HEK293 (cell line): ENCODE measurements around the gene INSRR.
A peak's percentile ranks its signal among the peaks of the same experiment; 100 is the strongest.

Experiments
- CTCF ChIA-PET: fragments of 350-600 bp; formaldehyde crosslinking; extraction: SDS; loops from one replicate; lab custom pipeline; 2021; ENCODE audit warnings: antibody characterized with exemption; lab: Yijun Ruan, JAX
- POLR2A ChIA-PET: fragments of 300-600 bp; formaldehyde crosslinking; extraction: SDS; loops from one replicate; lab custom pipeline; 2020; ENCODE audit warnings: antibody characterized with exemption, inconsistent platforms; lab: Yijun Ruan, JAX
- H3K27ac ChIP-seq: fragments of 200-500 bp; sonication (Bioruptor generic); 2 replicates; pipeline ENCODE4 v1.5.1; 2014; ENCODE audit warnings: low read depth, low read length, control low read depth, inconsistent platforms; ENCODE audit errors: extremely low read depth
- H3K36me3 ChIP-seq, 2 experiments: fragments of 200-500 bp in 1 of 2; sonication (Bioruptor generic) in 1 of 2; 1 replicate in 1 of 2; 2 replicates in 1 of 2; pipeline ENCODE4 v1.5.1; 2014 to 2017; ENCODE audit warnings: inconsistent platforms in 2 of 2, low read length in 2 of 2; ENCODE audit not compliant: control insufficient read depth in 2 of 2, insufficient read depth in 1 of 2
- H3K4me1 ChIP-seq: fragments of 200-500 bp; sonication (Bioruptor generic); 2 replicates; pipeline ENCODE4 v1.5.1; 2014; ENCODE audit warnings: mild to moderate bottlenecking, low read length, inconsistent platforms; ENCODE audit not compliant: control insufficient read depth, insufficient read depth
- H3K4me3 ChIP-seq: 2 replicates; pipeline ENCODE4 v1.5.1; 2011; ENCODE audit warnings: low read depth, mild to moderate bottlenecking, control low read depth, low read length, moderate library complexity
- H3K9me3 ChIP-seq: fragments of 200-500 bp; sonication (Bioruptor generic); 2 replicates; pipeline ENCODE4 v1.5.1; 2014; ENCODE audit warnings: low read depth, low read length, inconsistent platforms; ENCODE audit not compliant: control insufficient read depth, insufficient read depth
- FEZF1 ChIP-seq: fragments of 450-650 bp; formaldehyde crosslinking; IDR thresholded peaks from 2 replicates; pipeline ENCODE4 v1.5.1; 2016; ENCODE audit warnings: missing biosample characterization, missing genetic modification characterization
- GFI1B ChIP-seq: fragments of 450-650 bp; formaldehyde crosslinking; IDR thresholded peaks from 2 replicates; pipeline ENCODE4 v1.5.1; 2016; ENCODE audit warnings: missing biosample characterization, missing genetic modification characterization
- GLI4 ChIP-seq: fragments of 450-650 bp; formaldehyde crosslinking; IDR thresholded peaks from 2 replicates; pipeline ENCODE4 v1.5.1; 2016; ENCODE audit warnings: missing biosample characterization, missing genetic modification characterization
- GLIS1 ChIP-seq: fragments of 450-650 bp; formaldehyde crosslinking; IDR thresholded peaks from 2 replicates; pipeline ENCODE4 v1.5.1; 2016; ENCODE audit warnings: missing biosample characterization, missing genetic modification characterization
- KLF9 ChIP-seq: fragments of 450-650 bp; formaldehyde crosslinking; IDR thresholded peaks from 2 replicates; pipeline ENCODE4 v1.5.1; 2016; ENCODE audit warnings: missing biosample characterization, missing genetic modification characterization, low read depth
- SP7 ChIP-seq: fragments of 450-650 bp; formaldehyde crosslinking; IDR thresholded peaks from 2 replicates; pipeline ENCODE4 v1.5.1; 2016; ENCODE audit warnings: missing biosample characterization, missing genetic modification characterization
- ZBTB48 ChIP-seq: fragments of 450-650 bp; formaldehyde crosslinking; IDR thresholded peaks from 2 replicates; pipeline ENCODE4 v1.5.1; 2016; ENCODE audit warnings: missing biosample characterization, missing genetic modification characterization
- ZBTB8A ChIP-seq: fragments of 450-650 bp; formaldehyde crosslinking; IDR thresholded peaks from 2 replicates; pipeline ENCODE4 v1.5.1; 2016; ENCODE audit warnings: missing biosample characterization, missing genetic modification characterization
- ZEB2 ChIP-seq: fragments of 450-650 bp; formaldehyde crosslinking; IDR thresholded peaks from 2 replicates; pipeline ENCODE4 v1.5.1; 2016; ENCODE audit warnings: missing biosample characterization, missing genetic modification characterization
- ZFP37 ChIP-seq: fragments of 450-650 bp; formaldehyde crosslinking; IDR thresholded peaks from 2 replicates; pipeline ENCODE4 v1.5.1; 2016; ENCODE audit warnings: missing biosample characterization, missing genetic modification characterization
- ZIC2 ChIP-seq: fragments of 450-650 bp; formaldehyde crosslinking; IDR thresholded peaks from 2 replicates; pipeline ENCODE4 v1.5.1; 2016; ENCODE audit warnings: missing biosample characterization, missing genetic modification characterization
- ZNF2 ChIP-seq: fragments of 450-650 bp; formaldehyde crosslinking; IDR thresholded peaks from 2 replicates; pipeline ENCODE4 v1.5.1; 2016; ENCODE audit warnings: missing biosample characterization, missing genetic modification characterization
- ZNF274 ChIP-seq, 2 experiments: fragments of 200-500 bp in 1 of 2; fragments of 450-650 bp in 1 of 2; sonication (Bioruptor generic) in 1 of 2; formaldehyde crosslinking in 1 of 2; IDR thresholded peaks; 2 replicates each; pipeline versions ENCODE4 v1.5.1 to v1.6.1; 2014 to 2016; ENCODE audit warnings: borderline replicate concordance in 1 of 2, inconsistent platforms in 1 of 2, low read length in 1 of 2, missing biosample characterization in 1 of 2, missing genetic modification characterization in 1 of 2
- ZNF423 ChIP-seq: fragments of 450-650 bp; formaldehyde crosslinking; IDR thresholded peaks from 2 replicates; pipeline ENCODE4 v1.5.1; 2016; ENCODE audit warnings: missing biosample characterization, missing genetic modification characterization
- ZNF654 ChIP-seq: fragments of 450-650 bp; formaldehyde crosslinking; IDR thresholded peaks from 2 replicates; pipeline ENCODE4 v1.5.1; 2016; ENCODE audit warnings: low read depth, missing biosample characterization, missing genetic modification characterization
- ZNF768 ChIP-seq: fragments of 450-650 bp; formaldehyde crosslinking; IDR thresholded peaks from 2 replicates; pipeline ENCODE4 v1.5.1; 2018; ENCODE audit warnings: missing biosample characterization, mild to moderate bottlenecking, missing genetic modification characterization
- ZNF843 ChIP-seq: fragments of 450-650 bp; formaldehyde crosslinking; IDR thresholded peaks from 2 replicates; pipeline ENCODE4 v1.5.1; 2016; ENCODE audit warnings: missing biosample characterization, missing genetic modification characterization
- ZSCAN16 ChIP-seq: fragments of 450-650 bp; formaldehyde crosslinking; IDR thresholded peaks from 2 replicates; pipeline ENCODE4 v1.5.1; 2016; ENCODE audit warnings: missing biosample characterization, missing genetic modification characterization
- TF ChIP-seq, protein P1 (sequence below): fragments of 450-650 bp; formaldehyde crosslinking; IDR thresholded peaks from 2 replicates; pipeline ENCODE4 v1.5.1; 2016; ENCODE audit warnings: missing biosample characterization, missing genetic modification characterization
- TF ChIP-seq, protein P2 (sequence below): fragments of 450-650 bp; formaldehyde crosslinking; IDR thresholded peaks from 2 replicates; pipeline ENCODE4 v1.5.1; 2016; ENCODE audit warnings: missing biosample characterization, missing genetic modification characterization
- TF ChIP-seq, protein P3 (sequence below): fragments of 450-650 bp; formaldehyde crosslinking; IDR thresholded peaks from 2 replicates; pipeline ENCODE4 v1.5.1; 2016; ENCODE audit warnings: missing biosample characterization, missing genetic modification characterization, borderline replicate concordance

Gene INSRR

DNA sequence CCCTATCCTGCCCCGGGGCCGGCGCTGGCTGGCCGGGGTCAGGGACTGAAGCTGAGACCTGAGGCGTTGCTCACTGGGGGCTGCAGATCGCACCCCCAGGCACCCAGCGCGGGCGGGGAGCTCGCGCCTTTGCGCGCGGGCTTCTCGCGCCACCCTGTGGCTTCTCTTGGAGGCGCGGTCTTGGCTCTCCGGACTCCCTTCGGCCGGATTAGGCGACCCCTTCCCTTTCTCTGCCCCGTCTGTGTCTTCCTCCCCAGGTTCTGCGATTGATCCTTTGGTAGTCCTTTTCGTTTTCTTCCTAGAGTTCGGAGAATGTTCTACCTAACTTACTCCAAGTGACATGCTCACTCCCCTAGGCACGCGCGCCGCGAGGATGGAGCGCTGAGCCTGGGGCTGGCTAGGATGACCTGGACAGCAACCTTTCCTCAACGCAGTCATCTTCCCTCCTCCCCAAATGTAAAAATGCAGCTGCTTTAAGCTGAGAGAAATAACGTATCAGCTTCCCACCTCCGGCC, 1.3 kb upstream of the INSRR start (continued):
- TF ChIP-seq, protein P1, sequence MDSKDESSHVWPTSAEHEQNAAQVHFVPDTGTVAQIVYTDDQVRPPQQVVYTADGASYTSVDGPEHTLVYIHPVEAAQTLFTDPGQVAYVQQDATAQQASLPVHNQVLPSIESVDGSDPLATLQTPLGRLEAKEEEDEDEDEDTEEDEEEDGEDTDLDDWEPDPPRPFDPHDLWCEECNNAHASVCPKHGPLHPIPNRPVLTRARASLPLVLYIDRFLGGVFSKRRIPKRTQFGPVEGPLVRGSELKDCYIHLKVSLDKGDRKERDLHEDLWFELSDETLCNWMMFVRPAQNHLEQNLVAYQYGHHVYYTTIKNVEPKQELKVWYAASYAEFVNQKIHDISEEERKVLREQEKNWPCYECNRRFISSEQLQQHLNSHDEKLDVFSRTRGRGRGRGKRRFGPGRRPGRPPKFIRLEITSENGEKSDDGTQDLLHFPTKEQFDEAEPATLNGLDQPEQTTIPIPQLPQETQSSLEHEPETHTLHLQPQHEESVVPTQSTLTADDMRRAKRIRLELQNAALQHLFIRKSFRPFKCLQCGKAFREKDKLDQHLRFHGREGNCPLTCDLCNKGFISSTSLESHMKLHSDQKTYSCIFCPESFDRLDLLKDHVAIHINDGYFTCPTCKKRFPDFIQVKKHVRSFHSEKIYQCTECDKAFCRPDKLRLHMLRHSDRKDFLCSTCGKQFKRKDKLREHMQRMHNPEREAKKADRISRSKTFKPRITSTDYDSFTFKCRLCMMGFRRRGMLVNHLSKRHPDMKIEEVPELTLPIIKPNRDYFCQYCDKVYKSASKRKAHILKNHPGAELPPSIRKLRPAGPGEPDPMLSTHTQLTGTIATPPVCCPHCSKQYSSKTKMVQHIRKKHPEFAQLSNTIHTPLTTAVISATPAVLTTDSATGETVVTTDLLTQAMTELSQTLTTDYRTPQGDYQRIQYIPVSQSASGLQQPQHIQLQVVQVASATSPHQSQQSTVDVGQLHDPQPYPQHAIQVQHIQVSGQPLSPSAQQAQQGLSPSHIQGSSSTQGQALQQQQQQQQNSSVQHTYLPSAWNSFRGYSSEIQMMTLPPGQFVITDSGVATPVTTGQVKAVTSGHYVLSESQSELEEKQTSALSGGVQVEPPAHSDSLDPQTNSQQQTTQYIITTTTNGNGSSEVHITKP (tag by site-specific recombination), result peak; percentile 36; the same call in 1 of the 2 replicates
- TF ChIP-seq ZEB2 (peak; percentile 46; the same call in 1 of the 2 replicates), ZFP37 (tag by site-specific recombination) (0 out of 2 replicates have a peak, but pooled peaks have one; percentile 28), ZSCAN16 (tag by site-specific recombination) (no peak), ZBTB8A (tag by site-specific recombination) (0 out of 2 replicates have a peak, but pooled peaks have one; percentile 31), ZNF654 (peak; percentile 79), ZNF2 (tag by site-specific recombination) (0 out of 2 replicates have a peak, but pooled peaks have one; percentile 59), SP7 (peak; percentile 48; the same call in 1 of the 2 replicates)

DNA sequence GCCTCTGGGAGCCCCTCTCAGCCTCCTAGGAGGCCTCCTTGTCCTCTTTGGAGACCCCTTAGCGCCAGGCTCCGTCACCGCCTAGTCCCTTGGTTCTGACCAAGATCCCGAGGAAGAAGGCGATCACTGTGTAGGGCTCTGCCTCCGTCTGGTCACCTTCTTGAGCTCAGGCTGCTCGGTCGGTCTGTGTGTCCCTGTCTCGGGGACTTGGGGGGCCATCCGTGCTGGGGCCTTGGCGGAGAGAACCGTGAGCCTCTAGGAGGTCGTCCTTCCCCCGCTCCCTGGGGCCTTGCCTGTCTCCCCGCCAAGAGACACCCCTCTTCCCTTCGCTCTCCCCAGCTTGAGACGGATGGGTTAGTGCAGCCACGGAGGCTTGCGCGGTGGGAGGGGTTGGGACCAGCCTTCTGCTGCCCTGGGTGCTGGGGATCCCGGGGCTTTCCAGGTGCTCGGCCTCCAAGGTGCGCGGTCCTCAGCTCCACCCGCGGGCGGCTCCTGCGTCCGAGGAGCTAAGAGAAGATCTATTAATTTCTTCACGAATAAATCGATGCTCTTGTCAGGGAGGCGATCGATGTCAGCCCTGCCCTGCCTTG, 701 bp upstream of the INSRR start:
- Histone ChIP-seq H3K4me1 (peaks cover 2% of the 10 kb centered on the region; the same call in 1 of the 2 replicates), H3K36me3 (no peaks in the 10 kb centered on the region), H3K27ac (no peak overlapping the region), H3K9me3 (no peaks in the 10 kb centered on the region), H3K4me3 (no peak overlapping the region; the same call in 1 of the 2 replicates)
- ChIA-PET POLR2A (interaction anchor here (1.0 to 2.2 kb wide), 6 partner anchors 28 to 170 kb away, joined by 4 to 14 read pairs (median 4); partner anchors contain the start of genes ISG20L2, METTL25B and PRCC), CTCF (interaction anchor here (0.6 to 7.6 kb wide), 41 partner anchors 8 to 216 kb away, joined by 3 to 129 read pairs (median 6); partner anchors contain the start of genes ISG20L2, METTL25B, PRCC and SH2D2A)
- no peak for TF ChIP-seq ZNF768 (tag by site-specific recombination)
- TF ChIP-seq ZNF274 (IDR thresholded peaks at IDR 0.05; ENCODE audit: low read length), result no peak
- no peak for TF ChIP-seq ZNF274 (tag by site-specific recombination; IDR thresholded peaks at IDR 0.05; ENCODE audit: borderline replicate concordance)
- TF ChIP-seq ZEB2, result no peak
- TF ChIP-seq, protein P2, sequence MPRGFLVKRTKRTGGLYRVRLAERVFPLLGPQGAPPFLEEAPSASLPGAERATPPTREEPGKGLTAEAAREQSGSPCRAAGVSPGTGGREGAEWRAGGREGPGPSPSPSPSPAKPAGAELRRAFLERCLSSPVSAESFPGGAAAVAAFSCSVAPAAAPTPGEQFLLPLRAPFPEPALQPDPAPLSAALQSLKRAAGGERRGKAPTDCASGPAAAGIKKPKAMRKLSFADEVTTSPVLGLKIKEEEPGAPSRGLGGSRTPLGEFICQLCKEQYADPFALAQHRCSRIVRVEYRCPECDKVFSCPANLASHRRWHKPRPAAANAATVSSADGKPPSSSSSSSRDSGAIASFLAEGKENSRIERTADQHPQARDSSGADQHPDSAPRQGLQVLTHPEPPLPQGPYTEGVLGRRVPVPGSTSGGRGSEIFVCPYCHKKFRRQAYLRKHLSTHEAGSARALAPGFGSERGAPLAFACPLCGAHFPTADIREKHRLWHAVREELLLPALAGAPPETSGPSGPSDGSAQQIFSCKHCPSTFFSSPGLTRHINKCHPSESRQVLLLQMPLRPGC, result no peak
- TF ChIP-seq ZNF843 (tag by site-specific recombination), result no peak
- no peak for TF ChIP-seq GLI4
- TF ChIP-seq FEZF1 (tag by site-specific recombination), result no peak
- TF ChIP-seq ZNF423 (tag by site-specific recombination), result no peak

DNA sequence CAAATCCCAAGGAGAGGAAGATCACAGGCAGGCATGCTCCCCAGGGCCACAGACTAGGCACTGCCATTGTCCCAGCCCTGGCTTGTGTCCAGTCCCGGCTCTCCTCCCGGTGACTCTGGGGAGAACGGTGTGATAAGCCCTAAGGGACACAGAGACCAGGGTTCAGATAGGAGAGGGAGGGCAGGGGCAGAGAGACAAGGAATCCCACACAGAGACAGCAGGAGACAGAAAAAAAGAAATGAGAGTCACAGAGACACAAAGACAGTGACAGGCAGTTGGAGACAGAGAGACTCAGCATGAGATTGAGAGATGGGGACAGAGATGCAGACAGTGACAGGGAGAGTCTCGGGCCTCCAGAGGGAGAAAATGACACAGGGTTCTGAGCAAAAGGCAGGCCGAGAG, 361 bp downstream of the INSRR start:
- no peak for TF ChIP-seq KLF9 (tag by site-specific recombination)
- TF ChIP-seq ZIC2 (tag by site-specific recombination), result peak; percentile 49
- TF ChIP-seq GFI1B (tag by site-specific recombination), result no peak
- TF ChIP-seq, protein P3, sequence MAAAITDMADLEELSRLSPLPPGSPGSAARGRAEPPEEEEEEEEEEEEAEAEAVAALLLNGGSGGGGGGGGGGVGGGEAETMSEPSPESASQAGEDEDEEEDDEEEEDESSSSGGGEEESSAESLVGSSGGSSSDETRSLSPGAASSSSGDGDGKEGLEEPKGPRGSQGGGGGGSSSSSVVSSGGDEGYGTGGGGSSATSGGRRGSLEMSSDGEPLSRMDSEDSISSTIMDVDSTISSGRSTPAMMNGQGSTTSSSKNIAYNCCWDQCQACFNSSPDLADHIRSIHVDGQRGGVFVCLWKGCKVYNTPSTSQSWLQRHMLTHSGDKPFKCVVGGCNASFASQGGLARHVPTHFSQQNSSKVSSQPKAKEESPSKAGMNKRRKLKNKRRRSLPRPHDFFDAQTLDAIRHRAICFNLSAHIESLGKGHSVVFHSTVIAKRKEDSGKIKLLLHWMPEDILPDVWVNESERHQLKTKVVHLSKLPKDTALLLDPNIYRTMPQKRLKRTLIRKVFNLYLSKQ (tag by site-specific recombination), result no peak
- peak; percentile 63 for TF ChIP-seq ZBTB48 (tag by site-specific recombination)
- 0 out of 2 replicates have a peak, but pooled peaks have one; percentile 8 for TF ChIP-seq GLIS1 (tag by site-specific recombination)
- no peak overlapping the region for H3K4me3 ChIP-seq
- ChIA-PET CTCF (interaction anchor here (0.6 to 7.6 kb wide), 12 partner anchors 9 to 169 kb away, joined by 3 to 129 read pairs (median 7); partner anchors contain the start of genes ISG20L2 and METTL25B), POLR2A (no interaction called here)
- no peak overlapping the region for H3K27ac ChIP-seq
- H3K9me3 ChIP-seq, result no peaks in the 10 kb centered on the region
- H3K36me3 ChIP-seq, result no peaks in the 10 kb centered on the region
- H3K4me1 ChIP-seq, result peaks cover 2% of the 10 kb centered on the region; the same call in 1 of the 2 replicates
